Smooth muscle cell (in vitro differentiated cells): Measurements from ENCODE around the gene MYO18A. TPM values are rescaled to one million over a fixed set of nuclear protein-coding genes. Genes with fewer than 3 reads are reported as not detected.
A peak's percentile ranks its signal among the peaks of the same experiment; 100 is the strongest.

Experiments
- DNase-seq: peaks from one replicate; lab custom pipeline; 2025; ENCODE audit not compliant: unreplicated experiment; lab: John Stamatoyannopoulos, UW
- H2AFZ ChIP-seq: fragments of 200-600 bp; sonication (generic); 2 replicates; pipeline ENCODE4 v1.6.0; 2016; ENCODE audit warnings: antibody characterized with exemption, low read depth, mild to moderate bottlenecking
- H3F3A ChIP-seq: fragments of 200-600 bp; sonication (generic); 2 replicates; pipeline ENCODE4 v1.6.0; 2017; ENCODE audit warnings: antibody characterized with exemption, low read depth
- H3K27ac ChIP-seq: fragments of 200-600 bp; sonication (generic); 2 replicates; pipeline ENCODE4 v1.5.1; 2016; ENCODE audit warnings: low read depth, mild to moderate bottlenecking
- H3K27me3 ChIP-seq: fragments of 200-600 bp; sonication (generic); 2 replicates; pipeline ENCODE4 v1.6.1; 2016; ENCODE audit warnings: low read depth, mild to moderate bottlenecking
- H3K36me3 ChIP-seq: fragments of 200-600 bp; sonication (generic); 2 replicates; pipeline ENCODE4 v1.5.1; 2016; ENCODE audit warnings: low read depth
- H3K4me1 ChIP-seq: fragments of 200-600 bp; sonication (generic); 2 replicates; pipeline ENCODE4 v1.5.1; 2016; ENCODE audit warnings: low read depth
- H3K4me2 ChIP-seq: fragments of 200-600 bp; sonication (generic); 2 replicates; pipeline ENCODE4 v1.6.0; 2016; ENCODE audit warnings: mild to moderate bottlenecking
- H3K4me3 ChIP-seq: fragments of 200-600 bp; sonication (generic); 2 replicates; pipeline ENCODE4 v1.5.1; 2016; ENCODE audit warnings: mild to moderate bottlenecking
- H3K79me2 ChIP-seq: fragments of 200-600 bp; sonication (generic); 2 replicates; pipeline ENCODE4 v1.6.0; 2016; ENCODE audit warnings: low read depth, mild to moderate bottlenecking
- H3K9ac ChIP-seq: fragments of 200-600 bp; sonication (generic); 2 replicates; pipeline ENCODE4 v1.6.0; 2016; ENCODE audit warnings: low read depth
- H3K9me3 ChIP-seq: fragments of 200-600 bp; sonication (generic); replicated peaks from 2 replicates; pipeline ENCODE4 v1.5.1; 2016; ENCODE audit warnings: low read depth
- H4K20me1 ChIP-seq: fragments of 200-600 bp; sonication (generic); 2 replicates; pipeline ENCODE4 v1.6.0; 2016; ENCODE audit warnings: low read depth
- WGBS: methylation state at CpG from one replicate; pipeline ENCODE4 v1.1.7; 2016; ENCODE audit warnings: low lambda C conversion rate; 5-methylcytosine and 5-hydroxymethylcytosine counted together
- polyA plus RNA-seq: library from polyadenylated mRNA; unstranded; fragments of >200 nt; fragmentation: Nextera tagmentation; extraction: Ambion mirVana; gene quantifications from 2 replicates; pipeline ENCODE4 v1.2.1, GENCODE V29; 2016
- total RNA-seq: library from RNA; depleted of rRNA; stranded (reverse); fragments of >200 nt; gene quantifications from 2 replicates; pipeline ENCODE4 v1.2.3, GENCODE V29; 2014
- TF ChIP-seq, protein P1 (sequence below): fragments of 200-600 bp; sonication (generic); IDR thresholded peaks from 2 replicates; pipeline ENCODE4 v1.5.1; 2017; ENCODE audit warnings: borderline replicate concordance, mild to moderate bottlenecking, antibody characterized with exemption; ENCODE audit not compliant: insufficient read depth, poor library complexity, severe bottlenecking

The MYO18A gene
- total and polyA plus RNA-seq, 2 experiments from 2014 or later = 18.0 to 22.1 TPM

- Histone ChIP-seq H4K20me1 (peaks cover 28% of the 10 kb centered on the region), H3K9me3 (no peaks in the 10 kb centered on the region), H3K36me3 (no peaks in the 10 kb centered on the region), H2AFZ (no peak overlapping the region), H3K4me3 (no peak overlapping the region), H3K79me2 (no peaks in the 10 kb centered on the region), H3K9ac (no peak overlapping the region), H3K27ac (no peak overlapping the region), H3K4me2 (no peak overlapping the region), H3K4me1 (no peaks in the 10 kb centered on the region), H3K27me3 (no peaks in the 10 kb centered on the region), H3F3A (no peaks in the 10 kb centered on the region)
- 69% methylated on average over 13 of the region's 13 CpGs for WGBS
- TF ChIP-seq, protein P1, sequence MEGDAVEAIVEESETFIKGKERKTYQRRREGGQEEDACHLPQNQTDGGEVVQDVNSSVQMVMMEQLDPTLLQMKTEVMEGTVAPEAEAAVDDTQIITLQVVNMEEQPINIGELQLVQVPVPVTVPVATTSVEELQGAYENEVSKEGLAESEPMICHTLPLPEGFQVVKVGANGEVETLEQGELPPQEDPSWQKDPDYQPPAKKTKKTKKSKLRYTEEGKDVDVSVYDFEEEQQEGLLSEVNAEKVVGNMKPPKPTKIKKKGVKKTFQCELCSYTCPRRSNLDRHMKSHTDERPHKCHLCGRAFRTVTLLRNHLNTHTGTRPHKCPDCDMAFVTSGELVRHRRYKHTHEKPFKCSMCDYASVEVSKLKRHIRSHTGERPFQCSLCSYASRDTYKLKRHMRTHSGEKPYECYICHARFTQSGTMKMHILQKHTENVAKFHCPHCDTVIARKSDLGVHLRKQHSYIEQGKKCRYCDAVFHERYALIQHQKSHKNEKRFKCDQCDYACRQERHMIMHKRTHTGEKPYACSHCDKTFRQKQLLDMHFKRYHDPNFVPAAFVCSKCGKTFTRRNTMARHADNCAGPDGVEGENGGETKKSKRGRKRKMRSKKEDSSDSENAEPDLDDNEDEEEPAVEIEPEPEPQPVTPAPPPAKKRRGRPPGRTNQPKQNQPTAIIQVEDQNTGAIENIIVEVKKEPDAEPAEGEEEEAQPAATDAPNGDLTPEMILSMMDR = peak; percentile 72
- DNase-seq = no peak
These were observed 55.9 kb downstream of the MYO18A start for GRCh38 chr17:29124135-29124924.

DNA sequence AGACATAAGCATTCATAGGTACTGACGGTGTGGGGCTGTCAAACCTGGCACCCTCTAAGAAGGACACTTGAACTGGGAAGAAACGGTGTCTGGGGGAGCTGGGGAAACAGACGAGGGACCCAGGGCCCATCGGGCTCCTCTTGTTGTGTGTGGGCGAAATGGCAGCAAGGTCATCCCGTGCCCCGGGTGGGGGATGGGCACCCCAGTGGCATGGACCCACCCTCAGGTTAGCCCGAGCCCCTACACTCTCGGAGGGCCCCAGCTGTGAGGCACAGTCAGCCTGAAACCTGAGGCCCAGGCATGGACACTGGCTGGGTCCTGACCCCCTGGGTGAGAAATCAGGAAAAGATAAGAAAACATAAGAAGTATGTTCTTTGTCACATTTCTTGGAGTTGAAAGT, 57.1 kb downstream of the MYO18A start:
- Histone ChIP-seq H3K4me3 (no peak overlapping the region), H3K36me3 (no peaks in the 10 kb centered on the region), H3F3A (no peaks in the 10 kb centered on the region), H3K79me2 (no peaks in the 10 kb centered on the region), H3K9me3 (no peaks in the 10 kb centered on the region), H3K9ac (no peak overlapping the region), H3K27ac (no peak overlapping the region), H3K4me1 (no peaks in the 10 kb centered on the region), H2AFZ (no peak overlapping the region), H4K20me1 (peaks cover 28% of the 10 kb centered on the region), H3K4me2 (no peak overlapping the region), H3K27me3 (no peaks in the 10 kb centered on the region)
- no peak for DNase-seq
- 97% methylated on average over 9 of the region's 9 CpGs for WGBS
- TF ChIP-seq, protein P1 = no peak

DNA sequence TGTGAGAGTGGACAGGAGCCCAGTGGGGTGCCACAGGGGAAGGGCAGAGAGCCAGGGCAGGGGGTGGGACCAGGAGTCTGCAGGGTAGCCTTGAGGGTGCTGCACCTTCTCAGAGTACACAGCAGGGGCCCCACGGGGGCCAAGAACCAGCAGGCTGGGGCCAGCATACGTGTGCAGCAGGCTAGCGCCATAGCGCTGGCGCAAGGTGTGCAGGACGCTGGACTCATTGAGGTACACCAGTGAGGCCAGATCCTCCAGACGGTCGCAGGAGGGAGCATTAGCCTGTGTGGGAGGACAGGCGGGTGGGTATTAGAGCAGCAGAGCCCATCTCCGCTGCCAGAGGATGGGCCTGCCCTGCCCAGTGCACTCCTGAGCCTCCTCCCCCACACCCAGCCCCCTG, 58.8 kb downstream of the MYO18A start:
- TF ChIP-seq, protein P1 = no peak
- Histone ChIP-seq H3K9ac (no peak overlapping the region), H3K36me3 (no peaks in the 10 kb centered on the region), H3K27ac (no peak overlapping the region), H3K4me3 (no peak overlapping the region), H2AFZ (no peak overlapping the region), H3K4me1 (no peaks in the 10 kb centered on the region), H4K20me1 (peaks cover 32% of the 10 kb centered on the region), H3K4me2 (no peak overlapping the region), H3F3A (no peaks in the 10 kb centered on the region), H3K9me3 (no peaks in the 10 kb centered on the region), H3K27me3 (no peaks in the 10 kb centered on the region), H3K79me2 (no peaks in the 10 kb centered on the region)
- 97% methylated on average over 9 of the region's 10 CpGs for WGBS
- DNase-seq = no peak

- no peak overlapping the region for H2AFZ ChIP-seq
- WGBS = 85% methylated on average over 2 of the region's 2 CpGs
- H3F3A ChIP-seq = no peaks in the 10 kb centered on the region
- no peaks in the 10 kb centered on the region for H3K27me3 ChIP-seq
- H3K27ac ChIP-seq = no peak overlapping the region
- no peaks in the 10 kb centered on the region for H3K9me3 ChIP-seq
- no peaks in the 10 kb centered on the region for H3K36me3 ChIP-seq
- DNase-seq = no peak
- no peaks in the 10 kb centered on the region for H3K4me1 ChIP-seq
- no peak overlapping the region for H3K4me2 ChIP-seq
- H3K4me3 ChIP-seq = no peak overlapping the region
- H3K9ac ChIP-seq = no peak overlapping the region
- peaks cover 36% of the 10 kb centered on the region for H4K20me1 ChIP-seq
- TF ChIP-seq, protein P1 = no peak
- H3K79me2 ChIP-seq = no peaks in the 10 kb centered on the region
These were observed 59.8 kb downstream of the MYO18A start for GRCh38 chr17:29120433-29120832.
